Activated naive CD8-positive, alpha-beta T cell (primary cell): ENCODE measurements around the gene ABLIM3.
A peak's percentile ranks its signal among the peaks of the same experiment; 100 is the strongest.

ENCODE experiments used
- H3K27ac Mint-ChIP-seq: one replicate; pipeline ENCODE4 v1.8.0; 2021; ENCODE audit warnings: mixed read lengths
- H3K27me3 Mint-ChIP-seq: one replicate; pipeline ENCODE4 v1.8.0; 2021; ENCODE audit warnings: mixed read lengths
- H3K36me3 Mint-ChIP-seq: one replicate; pipeline ENCODE4 v1.8.0; 2021; ENCODE audit warnings: mixed read lengths
- H3K4me1 Mint-ChIP-seq: one replicate; pipeline ENCODE4 v1.8.0; 2021; ENCODE audit warnings: low read depth, mixed read lengths
- H3K4me3 Mint-ChIP-seq: one replicate; pipeline ENCODE4 v1.8.0; 2021; ENCODE audit warnings: mild to moderate bottlenecking, mixed read lengths
- H3K9me3 Mint-ChIP-seq: one replicate; pipeline ENCODE4 v1.8.0; 2021; ENCODE audit warnings: low read depth, mixed read lengths

Gene ABLIM3

GRCh38 chr5:149127394-149127955, 13.8 kb upstream of the ABLIM3 start:
- H3K27ac Mint-ChIP-seq = no peak overlapping the region
- no peaks in the 10 kb centered on the region for H3K9me3 Mint-ChIP-seq
- H3K27me3 Mint-ChIP-seq = peaks cover 5% of the 10 kb centered on the region
- H3K4me3 Mint-ChIP-seq = no peak overlapping the region
- no peaks in the 10 kb centered on the region for H3K4me1 Mint-ChIP-seq
- H3K36me3 Mint-ChIP-seq = no peaks in the 10 kb centered on the region

- Mint-ChIP-seq H3K4me3 (no peak overlapping the region), H3K36me3 (no peaks in the 10 kb centered on the region), H3K9me3 (no peaks in the 10 kb centered on the region), H3K4me1 (no peaks in the 10 kb centered on the region), H3K27ac (no peak overlapping the region), H3K27me3 (peaks cover 7% of the 10 kb centered on the region)
These were observed 13.0 kb upstream of the ABLIM3 start for GRCh38 chr5:149128023-149128875.

DNA sequence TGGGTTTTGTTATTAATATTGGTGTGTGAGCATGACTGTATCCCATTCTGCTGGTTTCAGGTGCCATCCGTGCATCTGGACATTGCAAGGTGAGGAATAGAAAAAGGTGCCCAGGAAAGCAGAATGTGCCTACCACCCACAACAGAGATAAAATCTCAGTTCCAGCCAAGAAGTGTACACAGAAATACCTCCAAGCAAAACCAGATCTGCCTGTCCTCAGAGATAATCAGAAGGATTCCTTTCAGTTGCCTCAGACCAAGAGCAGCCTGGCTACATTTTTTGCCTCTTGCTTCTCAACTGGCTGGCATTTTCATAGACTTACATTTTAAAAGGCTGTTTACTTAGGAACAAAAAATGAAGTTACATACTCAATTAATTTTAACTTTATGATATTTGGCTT, 12.1 kb upstream of the ABLIM3 start:
- no peaks in the 10 kb centered on the region for H3K4me1 Mint-ChIP-seq
- H3K9me3 Mint-ChIP-seq = no peaks in the 10 kb centered on the region
- no peak overlapping the region for H3K4me3 Mint-ChIP-seq
- H3K27ac Mint-ChIP-seq = no peak overlapping the region
- H3K27me3 Mint-ChIP-seq = peaks cover 11% of the 10 kb centered on the region
- no peaks in the 10 kb centered on the region for H3K36me3 Mint-ChIP-seq

GRCh38 chr5:149130121-149130914, 11.0 kb upstream of the ABLIM3 start:
- no peaks in the 10 kb centered on the region for H3K9me3 Mint-ChIP-seq
- H3K4me1 Mint-ChIP-seq = no peaks in the 10 kb centered on the region
- H3K27ac Mint-ChIP-seq = no peak overlapping the region
- H3K36me3 Mint-ChIP-seq = no peaks in the 10 kb centered on the region
- H3K27me3 Mint-ChIP-seq = peaks cover 13% of the 10 kb centered on the region
- no peak overlapping the region for H3K4me3 Mint-ChIP-seq

GRCh38 chr5:149132474-149132873, 8.8 kb upstream of the ABLIM3 start:
- Mint-ChIP-seq H3K27me3 (peaks cover 15% of the 10 kb centered on the region), H3K27ac (no peak overlapping the region), H3K9me3 (no peaks in the 10 kb centered on the region), H3K4me3 (no peak overlapping the region), H3K36me3 (no peaks in the 10 kb centered on the region), H3K4me1 (no peaks in the 10 kb centered on the region)

GRCh38 chr5:149133795-149134777, 7.2 kb upstream of the ABLIM3 start:
- H3K4me1 Mint-ChIP-seq = no peaks in the 10 kb centered on the region
- peaks cover 18% of the 10 kb centered on the region for H3K27me3 Mint-ChIP-seq
- H3K4me3 Mint-ChIP-seq = no peak overlapping the region
- no peaks in the 10 kb centered on the region for H3K36me3 Mint-ChIP-seq
- H3K9me3 Mint-ChIP-seq = no peaks in the 10 kb centered on the region
- no peak overlapping the region for H3K27ac Mint-ChIP-seq

- Mint-ChIP-seq H3K27me3 (peaks cover 18% of the 10 kb centered on the region), H3K36me3 (no peaks in the 10 kb centered on the region), H3K27ac (no peak overlapping the region), H3K4me3 (no peak overlapping the region), H3K4me1 (no peaks in the 10 kb centered on the region), H3K9me3 (no peaks in the 10 kb centered on the region)
These were observed 6.4 kb upstream of the ABLIM3 start for GRCh38 chr5:149134778-149135500.

DNA sequence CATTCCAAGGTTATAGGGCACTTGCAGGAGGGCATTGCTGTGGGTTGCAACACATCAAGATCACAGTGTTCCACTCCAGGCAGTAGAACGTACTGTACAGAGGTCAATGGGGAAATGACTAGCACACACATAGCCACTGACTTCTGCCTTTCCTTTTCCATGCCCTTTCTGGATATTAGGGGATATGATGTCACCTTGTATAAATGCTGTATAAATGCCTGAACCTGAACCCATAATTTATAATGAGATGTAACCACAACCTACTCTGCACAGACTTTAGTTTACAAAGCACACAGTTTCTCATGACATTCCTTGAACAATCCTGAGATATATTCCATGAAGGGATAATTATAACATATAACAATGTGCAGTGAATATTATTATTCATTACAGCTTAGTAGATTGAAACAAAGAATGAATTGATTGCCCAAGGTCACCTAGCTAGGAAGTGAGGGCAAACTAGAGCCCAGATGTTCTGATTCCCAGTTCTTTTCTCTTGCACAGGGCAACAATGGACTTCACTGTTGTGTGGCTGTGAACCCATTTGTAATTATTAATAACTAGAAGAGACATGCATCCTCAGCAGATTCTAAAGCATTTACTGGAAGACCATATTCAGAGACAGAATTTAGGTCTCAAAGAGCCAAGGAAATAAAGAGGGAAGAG, 5.6 kb upstream of the ABLIM3 start:
- Mint-ChIP-seq H3K27ac (no peak overlapping the region), H3K9me3 (no peaks in the 10 kb centered on the region), H3K36me3 (no peaks in the 10 kb centered on the region), H3K4me3 (no peak overlapping the region), H3K27me3 (peaks cover 17% of the 10 kb centered on the region), H3K4me1 (no peaks in the 10 kb centered on the region)

- Mint-ChIP-seq H3K36me3 (no peaks in the 10 kb centered on the region), H3K27me3 (peaks cover 14% of the 10 kb centered on the region), H3K27ac (no peak overlapping the region), H3K4me3 (no peak overlapping the region), H3K4me1 (peaks cover 2% of the 10 kb centered on the region), H3K9me3 (no peaks in the 10 kb centered on the region)
These were observed 2.9 kb upstream of the ABLIM3 start for GRCh38 chr5:149138182-149138923.

- no peaks in the 10 kb centered on the region for H3K9me3 Mint-ChIP-seq
- peaks cover 12% of the 10 kb centered on the region for H3K27me3 Mint-ChIP-seq
- peaks cover 2% of the 10 kb centered on the region for H3K4me1 Mint-ChIP-seq
- H3K36me3 Mint-ChIP-seq = no peaks in the 10 kb centered on the region
- H3K27ac Mint-ChIP-seq = no peak overlapping the region
- peak overlapping the region; percentile 30 for H3K4me3 Mint-ChIP-seq
These were observed 893 bp upstream of the ABLIM3 start for GRCh38 chr5:149140197-149141002.

- Mint-ChIP-seq H3K36me3 (peaks cover 5% of the 10 kb centered on the region), H3K27me3 (peaks cover 15% of the 10 kb centered on the region), H3K9me3 (no peaks in the 10 kb centered on the region), H3K4me1 (peaks cover 2% of the 10 kb centered on the region), H3K4me3 (peak overlapping the region; percentile 62), H3K27ac (no peak overlapping the region)
These were observed 911 bp downstream of the ABLIM3 start for GRCh38 chr5:149141957-149142851.
